GM12872 (cell line): ENCODE measurements around the gene ARHGEF38.

ENCODE experiments used
- CTCF ChIP-seq: IDR thresholded peaks from 3 replicates; pipeline ENCODE4 v1.5.1; 2011; ENCODE audit warnings: low read depth, mild to moderate bottlenecking, low read length, moderate library complexity; ENCODE audit not compliant: insufficient read depth

The ARHGEF38 gene

GRCh38 chr4:105551965-105552746 is at the start of gene ARHGEF38:
ARHGEF38 (plus strand) TSS chr4:105552620; CDS start chr4:105552766, 146 bp downstream.
- no peak for TF ChIP-seq CTCF

- TF ChIP-seq CTCF: no peak
These were observed 48.9 kb upstream of the ARHGEF38 start for GRCh38 chr4:105503484-105503883.

- no peak for TF ChIP-seq CTCF
These were observed 47.7 kb upstream of the ARHGEF38 start for GRCh38 chr4:105504744-105505143.

GRCh38 chr4:105509291-105509690 is 43.1 kb upstream of the ARHGEF38 start:
- TF ChIP-seq CTCF: no peak

- no peak for TF ChIP-seq CTCF
These were observed 42.7 kb upstream of the ARHGEF38 start for GRCh38 chr4:105509714-105510113.

GRCh38 chr4:105510245-105510644 is 42.2 kb upstream of the ARHGEF38 start:
- no peak for TF ChIP-seq CTCF

GRCh38 chr4:105520819-105521790 is 31.3 kb upstream of the ARHGEF38 start:
- TF ChIP-seq CTCF: peak; percentile 68
